ENCODE results near the gene ISM2.

DNA sequence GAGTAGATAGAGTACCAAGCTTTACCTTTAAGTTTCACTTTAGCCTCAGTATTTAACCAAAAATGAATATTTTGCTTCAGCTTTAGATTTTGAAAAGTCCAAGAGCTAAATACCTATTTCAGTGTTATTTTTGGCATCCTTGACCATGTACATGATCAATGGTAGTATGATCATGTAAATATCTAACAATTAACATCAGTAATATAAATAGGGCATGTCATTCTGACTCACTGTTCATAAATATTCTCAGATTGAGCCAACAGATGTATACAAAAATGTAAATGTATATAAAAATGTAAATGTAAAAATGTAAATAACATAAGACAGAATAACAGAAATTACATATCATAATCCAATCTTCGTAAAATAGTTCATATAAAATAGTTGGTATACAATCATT lies 60.0 kb downstream of the ISM2 start:
- TF ChIP-seq EZH2 (IDR thresholded peaks at IDR 0.05) (no peak), CTCF (IDR thresholded peaks at IDR 0.05 in 2 of 3, conservative IDR thresholded peaks at IDR 0.05 in 1 of 3; ENCODE audit: borderline replicate concordance in 1 of 3, insufficient read depth in 1 of 3, low read depth in 2 of 3, low read length in 2 of 3) (no peak), POLR2A (IDR thresholded peaks at IDR 0.05; ENCODE audit: borderline replicate concordance, extremely low read depth, insufficient read depth, insufficient read length) (no peak), POLR2AphosphoS5 (IDR thresholded peaks at IDR 0.05; ENCODE audit: low read depth, low read length) (no peak), EGR1 (IDR thresholded peaks at IDR 0.05; ENCODE audit: low read depth) (no peak), YY1 (IDR thresholded peaks at IDR 0.05; ENCODE audit: extremely low read depth, insufficient replicate concordance, low read depth, low read length) (no peak), SP1 (IDR thresholded peaks at IDR 0.05; ENCODE audit: low read depth) (no peak), ELF1 (IDR thresholded peaks at IDR 0.05; ENCODE audit: borderline replicate concordance, low read depth) (no peak), SIN3A (IDR thresholded peaks at IDR 0.05; ENCODE audit: low read depth) (no peak), TCF7L2 (IDR thresholded peaks at IDR 0.05; ENCODE audit: borderline replicate concordance, extremely low read depth, insufficient read depth, insufficient read length) (no peak), RAD21 (IDR thresholded peaks at IDR 0.05; ENCODE audit: low read depth) (no peak), JUND (IDR thresholded peaks at IDR 0.05) (no peak)
- TF ChIP-seq, protein P1, sequence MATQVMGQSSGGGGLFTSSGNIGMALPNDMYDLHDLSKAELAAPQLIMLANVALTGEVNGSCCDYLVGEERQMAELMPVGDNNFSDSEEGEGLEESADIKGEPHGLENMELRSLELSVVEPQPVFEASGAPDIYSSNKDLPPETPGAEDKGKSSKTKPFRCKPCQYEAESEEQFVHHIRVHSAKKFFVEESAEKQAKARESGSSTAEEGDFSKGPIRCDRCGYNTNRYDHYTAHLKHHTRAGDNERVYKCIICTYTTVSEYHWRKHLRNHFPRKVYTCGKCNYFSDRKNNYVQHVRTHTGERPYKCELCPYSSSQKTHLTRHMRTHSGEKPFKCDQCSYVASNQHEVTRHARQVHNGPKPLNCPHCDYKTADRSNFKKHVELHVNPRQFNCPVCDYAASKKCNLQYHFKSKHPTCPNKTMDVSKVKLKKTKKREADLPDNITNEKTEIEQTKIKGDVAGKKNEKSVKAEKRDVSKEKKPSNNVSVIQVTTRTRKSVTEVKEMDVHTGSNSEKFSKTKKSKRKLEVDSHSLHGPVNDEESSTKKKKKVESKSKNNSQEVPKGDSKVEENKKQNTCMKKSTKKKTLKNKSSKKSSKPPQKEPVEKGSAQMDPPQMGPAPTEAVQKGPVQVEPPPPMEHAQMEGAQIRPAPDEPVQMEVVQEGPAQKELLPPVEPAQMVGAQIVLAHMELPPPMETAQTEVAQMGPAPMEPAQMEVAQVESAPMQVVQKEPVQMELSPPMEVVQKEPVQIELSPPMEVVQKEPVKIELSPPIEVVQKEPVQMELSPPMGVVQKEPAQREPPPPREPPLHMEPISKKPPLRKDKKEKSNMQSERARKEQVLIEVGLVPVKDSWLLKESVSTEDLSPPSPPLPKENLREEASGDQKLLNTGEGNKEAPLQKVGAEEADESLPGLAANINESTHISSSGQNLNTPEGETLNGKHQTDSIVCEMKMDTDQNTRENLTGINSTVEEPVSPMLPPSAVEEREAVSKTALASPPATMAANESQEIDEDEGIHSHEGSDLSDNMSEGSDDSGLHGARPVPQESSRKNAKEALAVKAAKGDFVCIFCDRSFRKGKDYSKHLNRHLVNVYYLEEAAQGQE (IDR thresholded peaks at IDR 0.05; ENCODE audit: low read depth) = no peak

Data from HCT116 (cell line).